ENCODE data around the gene RHOH. TPM values are rescaled to one million over a fixed set of nuclear protein-coding genes. Genes with fewer than 3 reads are reported as not detected.

Gene RHOH
- total RNA-seq, 4 donors from 2014 or later = 0.26 TPM; not detected in 3

DNA sequence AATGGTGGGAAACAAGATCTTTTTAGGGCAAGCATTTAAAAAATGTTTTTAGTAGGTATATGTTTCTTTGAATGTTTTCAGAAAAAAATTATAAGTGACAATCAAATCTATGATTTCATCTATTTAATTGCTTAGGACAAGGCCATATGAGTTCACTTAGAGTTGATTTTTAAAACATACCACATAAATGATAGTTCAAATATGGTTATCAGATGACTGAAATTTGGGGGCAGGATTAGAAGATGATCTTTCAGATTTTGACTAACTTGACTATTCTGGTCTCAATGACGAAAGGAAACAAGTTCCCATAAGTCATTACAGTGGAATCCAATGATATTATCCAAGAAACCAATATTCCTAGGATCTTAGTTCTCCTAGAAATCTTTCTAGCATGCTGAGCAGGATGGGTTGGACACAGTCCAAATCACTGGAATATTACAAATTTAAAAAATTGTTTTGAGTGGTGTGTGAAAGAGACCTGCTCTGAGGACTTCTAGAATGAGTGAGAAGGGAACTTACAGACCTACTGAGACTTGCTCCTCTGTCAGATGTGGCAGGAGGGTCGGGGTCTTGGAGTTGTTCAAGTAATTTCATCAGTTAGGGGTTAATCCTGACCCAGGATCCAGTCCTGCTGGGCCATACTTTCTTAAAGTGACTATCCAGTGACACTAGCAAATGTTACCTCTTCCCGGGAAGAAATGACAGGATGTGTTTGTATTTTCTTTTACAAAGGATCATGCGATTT, 20.0 kb downstream of the RHOH start:
- no peak for DNase-seq
- TF ChIP-seq CTCF (IDR thresholded peaks at IDR 0.05 in 4 of 5, conservative IDR thresholded peaks at IDR 0.05 in 1 of 5) = no peak
- intact Hi-C loops (cut with DNase I; ENCODE audit: low total_unique reads) (no loop called here), in situ Hi-C loops (cut with MboI; ENCODE audit: low sequenced_read_pairs in 4 of 4) (no loop called here)
- H3K27me3 ChIP-seq = no peaks in the 10 kb centered on the region
- ATAC-seq = no peak
- H3K4me1 ChIP-seq = no peaks in the 10 kb centered on the region
- no peaks in the 10 kb centered on the region for H3K9me3 ChIP-seq
- H3K36me3 ChIP-seq = no peaks in the 10 kb centered on the region
- H3K27ac ChIP-seq = no peak overlapping the region
- H3K4me3 ChIP-seq = no peak overlapping the region

GRCh38 chr4:40221744-40222143, 24.9 kb downstream of the RHOH start:
- in situ Hi-C loops (cut with MboI; ENCODE audit: low sequenced_read_pairs in 4 of 4) = no loop called here
- ATAC-seq (no peak), DNase-seq (no peak)
- TF ChIP-seq CTCF (IDR thresholded peaks at IDR 0.05 in 4 of 5, conservative IDR thresholded peaks at IDR 0.05 in 1 of 5) = no peak
- no peak for TF ChIP-seq POLR2A (IDR thresholded peaks at IDR 0.05)
- intact Hi-C loops (cut with DNase I; ENCODE audit: low total_unique reads) = no loop called here
- no peak overlapping the region for H3K27ac ChIP-seq
- no peaks in the 10 kb centered on the region for H3K36me3 ChIP-seq
- no peak overlapping the region for H3K4me3 ChIP-seq
- H3K27me3 ChIP-seq = no peaks in the 10 kb centered on the region
- H3K4me1 ChIP-seq = no peaks in the 10 kb centered on the region
- H3K9me3 ChIP-seq = no peaks in the 10 kb centered on the region

DNA sequence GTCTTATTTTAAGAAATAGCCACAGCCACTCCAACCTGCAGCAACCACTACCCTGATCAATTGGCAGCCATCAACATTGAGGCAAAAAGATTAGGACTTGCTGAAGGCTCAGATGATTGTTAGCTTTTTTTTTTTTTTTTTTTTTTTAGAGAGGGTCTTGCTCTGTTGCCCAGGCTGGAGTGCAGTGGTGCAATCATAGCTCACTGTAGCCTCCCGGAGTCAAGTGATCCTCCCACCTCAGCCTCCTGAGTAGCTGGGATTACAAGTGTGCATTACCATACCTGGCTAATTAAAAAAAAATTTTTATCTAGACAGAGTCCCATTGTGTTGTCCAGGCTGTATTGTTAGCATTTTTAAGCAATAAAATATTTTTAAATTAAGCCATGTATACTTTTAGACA, 26.5 kb downstream of the RHOH start:
- Histone ChIP-seq H3K27ac (no peak overlapping the region), H3K4me1 (no peaks in the 10 kb centered on the region), H3K4me3 (no peak overlapping the region), H3K9me3 (no peaks in the 10 kb centered on the region), H3K27me3 (no peaks in the 10 kb centered on the region), H3K36me3 (no peaks in the 10 kb centered on the region)
- intact Hi-C loops (cut with DNase I; ENCODE audit: low total_unique reads) = no loop called here
- no peak for TF ChIP-seq POLR2A (IDR thresholded peaks at IDR 0.05)
- no peak for TF ChIP-seq CTCF (IDR thresholded peaks at IDR 0.05 in 4 of 5, conservative IDR thresholded peaks at IDR 0.05 in 1 of 5)
- in situ Hi-C loops (cut with MboI; ENCODE audit: low sequenced_read_pairs in 4 of 4) = no loop called here
- DNase-seq = no peak
- no peak for ATAC-seq

DNA sequence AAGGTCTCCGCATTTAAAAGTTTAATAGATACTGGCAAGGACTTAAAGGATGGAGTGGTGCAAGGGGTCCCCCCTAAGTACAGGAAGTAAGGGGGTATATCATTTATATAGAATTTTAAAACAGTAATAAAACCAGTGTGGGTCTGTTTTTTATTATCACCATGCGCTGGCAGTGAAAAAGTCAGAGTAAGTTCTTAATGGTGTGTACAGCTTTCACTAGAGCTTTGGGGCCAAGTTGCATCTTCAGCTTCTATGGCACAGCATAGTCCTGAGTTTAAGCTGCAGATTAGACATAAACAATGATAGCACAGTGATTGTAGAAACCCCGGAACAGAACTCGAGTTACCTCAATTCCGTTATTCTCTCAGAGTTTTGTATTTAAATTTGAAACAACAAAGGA, 27.6 kb downstream of the RHOH start:
- intact Hi-C loops (cut with DNase I; ENCODE audit: low total_unique reads) (no loop called here), in situ Hi-C loops (cut with MboI; ENCODE audit: low sequenced_read_pairs in 4 of 4) (no loop called here)
- no peak for TF ChIP-seq POLR2A (IDR thresholded peaks at IDR 0.05)
- TF ChIP-seq CTCF (IDR thresholded peaks at IDR 0.05 in 4 of 5, conservative IDR thresholded peaks at IDR 0.05 in 1 of 5) = no peak

GRCh38 chr4:40225497-40225896, 28.7 kb downstream of the RHOH start:
- H3K4me1 ChIP-seq = no peaks in the 10 kb centered on the region
- H3K27me3 ChIP-seq = no peaks in the 10 kb centered on the region
- DNase-seq = no peak
- no peak overlapping the region for H3K4me3 ChIP-seq
- no peaks in the 10 kb centered on the region for H3K36me3 ChIP-seq
- no peak for ATAC-seq
- intact Hi-C loops (cut with DNase I; ENCODE audit: low total_unique reads) = no loop called here
- no peak overlapping the region for H3K27ac ChIP-seq
- in situ Hi-C loops (cut with MboI; ENCODE audit: low sequenced_read_pairs in 4 of 4) = no loop called here
- TF ChIP-seq POLR2A (IDR thresholded peaks at IDR 0.05) (no peak), CTCF (IDR thresholded peaks at IDR 0.05 in 4 of 5, conservative IDR thresholded peaks at IDR 0.05 in 1 of 5) (no peak)
- no peaks in the 10 kb centered on the region for H3K9me3 ChIP-seq

More for the DNA sequence above, 27.6 kb downstream of the RHOH start:
- no peak overlapping the region for H3K27ac ChIP-seq
- no peak overlapping the region for H3K4me3 ChIP-seq
- H3K4me1 ChIP-seq = no peaks in the 10 kb centered on the region
- no peaks in the 10 kb centered on the region for H3K27me3 ChIP-seq
- no peak for DNase-seq
- H3K36me3 ChIP-seq = no peaks in the 10 kb centered on the region
- no peak for ATAC-seq
- no peaks in the 10 kb centered on the region for H3K9me3 ChIP-seq
